ENCODE data around the gene CMIP.
"Not testable (repeated sequence)": the region's sequence is repeated elsewhere in the genome, so short reads cannot be mapped to it uniquely, and the experiment has no call there.

CMIP gene

GRCh38 chr16:81408409-81408950 lies 36.1 kb upstream of the CMIP start:
- H3K36me3 ChIP-seq (ENCODE audit: insufficient read depth, low read depth, low read length), result no peaks in the 10 kb centered on the region
- H3K27ac ChIP-seq (ENCODE audit: low read length), result no peak overlapping the region
- peaks cover 10% of the 10 kb centered on the region for H3K27me3 ChIP-seq (ENCODE audit: insufficient read depth, low read length)
- H3K4me1 ChIP-seq (ENCODE audit: insufficient read depth, low read length), result peaks cover 4% of the 10 kb centered on the region; the same call in 1 of the 2 replicates
- no peak overlapping the region for H3K4me3 ChIP-seq (ENCODE audit: low read length)
- H3K9ac ChIP-seq (ENCODE audit: low read depth, low read length), result no peak overlapping the region
- H3K9me3 ChIP-seq (ENCODE audit: insufficient read depth, low read depth, low read length), result no peaks in the 10 kb centered on the region

GRCh38 chr16:81409016-81409556 lies 35.5 kb upstream of the CMIP start:
- Histone ChIP-seq H3K4me3 (ENCODE audit: low read length) (no peak overlapping the region), H3K9me3 (ENCODE audit: insufficient read depth, low read depth, low read length) (no peaks in the 10 kb centered on the region), H3K27me3 (ENCODE audit: insufficient read depth, low read length) (peaks cover 5% of the 10 kb centered on the region), H3K27ac (ENCODE audit: low read length) (no peak overlapping the region), H3K36me3 (ENCODE audit: insufficient read depth, low read depth, low read length) (no peaks in the 10 kb centered on the region), H3K9ac (ENCODE audit: low read depth, low read length) (no peak overlapping the region), H3K4me1 (ENCODE audit: insufficient read depth, low read length) (peaks cover 5% of the 10 kb centered on the region; the same call in 1 of the 2 replicates)

- no peak overlapping the region for H3K27ac ChIP-seq (ENCODE audit: low read length)
These were observed 33.8 kb upstream of the CMIP start for GRCh38 chr16:81410643-81411293.

GRCh38 chr16:81413245-81413990 lies 31.2 kb upstream of the CMIP start:
- Histone ChIP-seq H3K4me3 (ENCODE audit: low read length) (no peak overlapping the region), H3K36me3 (ENCODE audit: insufficient read depth, low read depth, low read length) (no peaks in the 10 kb centered on the region), H3K27me3 (ENCODE audit: insufficient read depth, low read length) (no peaks in the 10 kb centered on the region), H3K9ac (ENCODE audit: low read depth, low read length) (no peak overlapping the region), H3K9me3 (ENCODE audit: insufficient read depth, low read depth, low read length) (no peaks in the 10 kb centered on the region), H3K4me1 (ENCODE audit: insufficient read depth, low read length) (peaks cover 12% of the 10 kb centered on the region; the same call in 1 of the 2 replicates), H3K27ac (ENCODE audit: low read length) (no peak overlapping the region)

More at GRCh38 chr16:81410643-81411293, 33.8 kb upstream of the CMIP start:
- Histone ChIP-seq H3K4me1 (ENCODE audit: insufficient read depth, low read length) (peaks cover 12% of the 10 kb centered on the region; the same call in 1 of the 2 replicates), H3K27me3 (ENCODE audit: insufficient read depth, low read length) (no peaks in the 10 kb centered on the region), H3K4me3 (ENCODE audit: low read length) (no peak overlapping the region), H3K9me3 (ENCODE audit: insufficient read depth, low read depth, low read length) (no peaks in the 10 kb centered on the region), H3K36me3 (ENCODE audit: insufficient read depth, low read depth, low read length) (no peaks in the 10 kb centered on the region), H3K9ac (ENCODE audit: low read depth, low read length) (no peak overlapping the region)

- Histone ChIP-seq H3K4me3 (ENCODE audit: low read length) (no peak overlapping the region), H3K4me1 (ENCODE audit: insufficient read depth, low read length) (peaks cover 12% of the 10 kb centered on the region; the same call in 1 of the 2 replicates), H3K36me3 (ENCODE audit: insufficient read depth, low read depth, low read length) (no peaks in the 10 kb centered on the region), H3K9me3 (ENCODE audit: insufficient read depth, low read depth, low read length) (no peaks in the 10 kb centered on the region), H3K27me3 (ENCODE audit: insufficient read depth, low read length) (no peaks in the 10 kb centered on the region), H3K9ac (ENCODE audit: low read depth, low read length) (no peak overlapping the region), H3K27ac (ENCODE audit: low read length) (no peak overlapping the region)
These were observed 28.9 kb upstream of the CMIP start for GRCh38 chr16:81415751-81416150.

GRCh38 chr16:81416749-81417148 lies 27.9 kb upstream of the CMIP start:
- H3K9ac ChIP-seq (ENCODE audit: low read depth, low read length), result no peak overlapping the region
- no peak overlapping the region for H3K27ac ChIP-seq (ENCODE audit: low read length)
- H3K4me3 ChIP-seq (ENCODE audit: low read length), result no peak overlapping the region
- H3K27me3 ChIP-seq (ENCODE audit: insufficient read depth, low read length), result no peaks in the 10 kb centered on the region
- no peaks in the 10 kb centered on the region for H3K9me3 ChIP-seq (ENCODE audit: insufficient read depth, low read depth, low read length)
- H3K4me1 ChIP-seq (ENCODE audit: insufficient read depth, low read length), result peaks cover 8% of the 10 kb centered on the region; the same call in 1 of the 2 replicates
- H3K36me3 ChIP-seq (ENCODE audit: insufficient read depth, low read depth, low read length), result no peaks in the 10 kb centered on the region

- no peak overlapping the region for H3K9ac ChIP-seq (ENCODE audit: low read depth, low read length)
- H3K27me3 ChIP-seq (ENCODE audit: insufficient read depth, low read length), result no peaks in the 10 kb centered on the region
- no peak overlapping the region for H3K27ac ChIP-seq (ENCODE audit: low read length)
These were observed 27.4 kb upstream of the CMIP start for GRCh38 chr16:81417210-81417609.

GRCh38 chr16:81419806-81420205 lies 24.8 kb upstream of the CMIP start:
- Histone ChIP-seq H3K9ac (ENCODE audit: low read depth, low read length) (no peak overlapping the region), H3K4me1 (ENCODE audit: insufficient read depth, low read length) (peaks cover under 1% of the 10 kb centered on the region; the same call in 1 of the 2 replicates), H3K4me3 (ENCODE audit: low read length) (no peak overlapping the region), H3K27me3 (ENCODE audit: insufficient read depth, low read length) (no peaks in the 10 kb centered on the region), H3K9me3 (ENCODE audit: insufficient read depth, low read depth, low read length) (no peaks in the 10 kb centered on the region), H3K27ac (ENCODE audit: low read length) (no peak overlapping the region), H3K36me3 (ENCODE audit: insufficient read depth, low read depth, low read length) (no peaks in the 10 kb centered on the region)

More at GRCh38 chr16:81417210-81417609, 27.4 kb upstream of the CMIP start:
- Histone ChIP-seq H3K4me3 (ENCODE audit: low read length) (no peak overlapping the region), H3K4me1 (ENCODE audit: insufficient read depth, low read length) (peaks cover 8% of the 10 kb centered on the region; the same call in 1 of the 2 replicates), H3K36me3 (ENCODE audit: insufficient read depth, low read depth, low read length) (no peaks in the 10 kb centered on the region), H3K9me3 (ENCODE audit: insufficient read depth, low read depth, low read length) (no peaks in the 10 kb centered on the region)

GRCh38 chr16:81421126-81421525 lies 23.5 kb upstream of the CMIP start:
- Histone ChIP-seq H3K4me1 (ENCODE audit: insufficient read depth, low read length) (no peaks in the 10 kb centered on the region), H3K9me3 (ENCODE audit: insufficient read depth, low read depth, low read length) (no peaks in the 10 kb centered on the region), H3K36me3 (ENCODE audit: insufficient read depth, low read depth, low read length) (no peaks in the 10 kb centered on the region), H3K4me3 (ENCODE audit: low read length) (no peak overlapping the region), H3K27me3 (ENCODE audit: insufficient read depth, low read length) (no peaks in the 10 kb centered on the region), H3K9ac (ENCODE audit: low read depth, low read length) (no peak overlapping the region), H3K27ac (ENCODE audit: low read length) (no peak overlapping the region)

- Histone ChIP-seq H3K4me1 (ENCODE audit: insufficient read depth, low read length) (no peaks in the 10 kb centered on the region), H3K9ac (ENCODE audit: low read depth, low read length) (no peak overlapping the region), H3K4me3 (ENCODE audit: low read length) (no peak overlapping the region), H3K27me3 (ENCODE audit: insufficient read depth, low read length) (no peaks in the 10 kb centered on the region), H3K27ac (ENCODE audit: low read length) (no peak overlapping the region), H3K9me3 (ENCODE audit: insufficient read depth, low read depth, low read length) (no peaks in the 10 kb centered on the region), H3K36me3 (ENCODE audit: insufficient read depth, low read depth, low read length) (no peaks in the 10 kb centered on the region)
These were observed 23.1 kb upstream of the CMIP start for GRCh38 chr16:81421536-81421935.

GRCh38 chr16:81422153-81422552 lies 22.5 kb upstream of the CMIP start:
- H3K9ac ChIP-seq (ENCODE audit: low read depth, low read length); H3K27me3 ChIP-seq (ENCODE audit: insufficient read depth, low read length); H3K36me3 ChIP-seq (ENCODE audit: insufficient read depth, low read depth, low read length); H3K9me3 ChIP-seq (ENCODE audit: insufficient read depth, low read depth, low read length); H3K4me3 ChIP-seq (ENCODE audit: low read length); H3K4me1 ChIP-seq (ENCODE audit: insufficient read depth, low read length); H3K27ac ChIP-seq (ENCODE audit: low read length): not testable (repeated sequence)
